GM12878 (cell line): ENCODE measurements around the gene SRRM5. TPM values are rescaled to one million over a fixed set of nuclear protein-coding genes. Genes with fewer than 3 reads are reported as not detected.

Experiments
- EZH2 ChIP-seq: IDR thresholded peaks from 2 replicates; pipeline ENCODE4 v1.6.1; 2012; ENCODE audit warnings: low read depth, mild to moderate bottlenecking, control low read depth, inconsistent platforms, low read length, borderline replicate concordance; ENCODE audit not compliant: control insufficient read depth
- MTA2 ChIP-seq: fragments of 450-650 bp; IDR thresholded peaks from 2 replicates; pipeline ENCODE4 v1.6.1; 2016; ENCODE audit warnings: low read depth, mild to moderate bottlenecking, moderate library complexity
- NFXL1 ChIP-seq: fragments of 450-650 bp; IDR thresholded peaks from 2 replicates; pipeline ENCODE4 v1.6.1; 2017; ENCODE audit warnings: antibody characterized with exemption, mild to moderate bottlenecking, borderline replicate concordance
- POLR2AphosphoS2 ChIP-seq: IDR thresholded peaks from 2 replicates; pipeline ENCODE4 v1.6.1; 2011; ENCODE audit warnings: low read depth, mild to moderate bottlenecking, low read length, improper control_type of control experiment, moderate library complexity
- POLR2AphosphoS5 ChIP-seq: IDR thresholded peaks from 2 replicates; pipeline ENCODE4 v1.6.1; 2011; ENCODE audit warnings: mild to moderate bottlenecking, low read length, inconsistent platforms
- SUPT20H ChIP-seq: IDR thresholded peaks from 2 replicates; pipeline ENCODE4 v1.6.1; 2011; ENCODE audit warnings: low read depth, mild to moderate bottlenecking, low read length, moderate library complexity, borderline replicate concordance; ENCODE audit not compliant: control insufficient read depth
- TCF3 ChIP-seq: IDR thresholded peaks from 2 replicates; pipeline ENCODE4 v1.6.1; 2012; ENCODE audit warnings: low read depth, mild to moderate bottlenecking, low read length, borderline replicate concordance; ENCODE audit not compliant: insufficient read depth
- YBX1 ChIP-seq: fragments of 450-650 bp; IDR thresholded peaks from 2 replicates; pipeline ENCODE4 v1.6.1; 2016; ENCODE audit warnings: antibody characterized with exemption
- polyA plus RNA-seq, 11 experiments: library from polyadenylated mRNA; depleted of rRNA in 4 of 11; unstranded in 6 of 11; stranded (reverse) in 5 of 11; fragments of >200 nt; fragmentation: Nextera tagmentation in 4 of 11; fragmentation: Illumina TruSeq in 1 of 11; extraction: Ambion mirVana in 4 of 11; extraction: Trizol in 1 of 11; gene quantifications; 1 replicate in 1 of 11; 2 replicates in 10 of 11; pipeline versions ENCODE4 v1.2.1 to v1.2.3, GENCODE V29; 2011 to 2016; ENCODE audit warnings: inconsistent platforms in 2 of 11, missing spikeins in 2 of 11, low read depth in 1 of 11
- total RNA-seq, 4 experiments: library from RNA; depleted of rRNA in 3 of 4; stranded (reverse); fragments of >200 nt in 3 of 4; fragmentation: Illumina TruSeq in 1 of 4; extraction: Trizol in 1 of 4; gene quantifications; 2 replicates each; pipeline versions ENCODE4 v1.2.1 to v1.2.3, GENCODE V29; 2013 to 2021
- TF ChIP-seq, protein P1 (sequence below): fragments of 450-650 bp; IDR thresholded peaks from 2 replicates; pipeline ENCODE4 v1.6.1; 2016; ENCODE audit warnings: mild to moderate bottlenecking, moderate library complexity, borderline replicate concordance
- TF ChIP-seq, protein P2 (sequence below): fragments of 150-350 bp; IDR thresholded peaks from 2 replicates; pipeline ENCODE4 v1.6.1; 2016; ENCODE audit warnings: low read depth, low read length
- TF ChIP-seq, protein P3 (sequence below): fragments of 450-650 bp; formaldehyde crosslinking; IDR thresholded peaks from 2 replicates; pipeline ENCODE4 v1.4.0; 2022; ENCODE audit warnings: mild to moderate bottlenecking, moderate library complexity
- TF ChIP-seq, protein P4 (sequence below): fragments of 450-650 bp; IDR thresholded peaks from 2 replicates; pipeline ENCODE4 v1.6.1; 2016; ENCODE audit warnings: mild to moderate bottlenecking
- TF ChIP-seq, protein P5 (sequence below): fragments of 450-650 bp; IDR thresholded peaks from 2 replicates; pipeline ENCODE4 v1.6.1; 2017; ENCODE audit warnings: borderline replicate concordance
- TF ChIP-seq, protein P6 (sequence below): IDR thresholded peaks from 2 replicates; pipeline ENCODE4 v1.6.1; 2011; ENCODE audit warnings: low read depth, low read length, improper control_type of control experiment, borderline replicate concordance

SRRM5 gene
- total and polyA plus RNA-seq, 10 of the 15 experiments (the other 5 are each of a cell fraction or from before 2014, with no cell fraction given): 0.06 to 0.38 (median 0.24) TPM; not detected in 2

DNA sequence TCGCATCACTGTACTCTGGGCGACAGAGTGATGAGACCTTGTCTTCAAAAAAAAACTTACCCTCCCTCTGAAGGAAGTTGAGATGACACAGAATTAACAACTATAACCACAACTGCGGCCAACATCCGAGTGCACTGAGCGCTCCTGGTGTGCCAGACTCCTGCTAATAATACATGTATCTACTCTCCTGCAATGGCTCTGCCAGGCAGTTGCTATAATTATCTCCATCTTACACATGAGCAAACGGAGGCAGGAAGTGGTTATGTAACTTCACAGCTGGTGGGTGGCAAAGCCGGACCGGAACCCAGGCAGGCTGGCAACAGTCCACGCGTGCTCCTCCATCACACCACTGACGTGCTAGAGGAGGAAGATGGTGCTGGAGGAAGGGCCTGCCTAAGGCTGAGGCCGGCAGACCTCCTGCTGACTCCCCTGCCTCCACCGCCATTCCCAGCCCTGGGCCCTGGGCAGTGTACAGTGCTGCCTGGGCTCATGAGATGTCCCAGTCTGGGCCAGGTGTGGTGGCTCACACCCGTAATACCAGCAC lies 49.1 kb upstream of the SRRM5 start (continued):
- TF ChIP-seq, protein P1, sequence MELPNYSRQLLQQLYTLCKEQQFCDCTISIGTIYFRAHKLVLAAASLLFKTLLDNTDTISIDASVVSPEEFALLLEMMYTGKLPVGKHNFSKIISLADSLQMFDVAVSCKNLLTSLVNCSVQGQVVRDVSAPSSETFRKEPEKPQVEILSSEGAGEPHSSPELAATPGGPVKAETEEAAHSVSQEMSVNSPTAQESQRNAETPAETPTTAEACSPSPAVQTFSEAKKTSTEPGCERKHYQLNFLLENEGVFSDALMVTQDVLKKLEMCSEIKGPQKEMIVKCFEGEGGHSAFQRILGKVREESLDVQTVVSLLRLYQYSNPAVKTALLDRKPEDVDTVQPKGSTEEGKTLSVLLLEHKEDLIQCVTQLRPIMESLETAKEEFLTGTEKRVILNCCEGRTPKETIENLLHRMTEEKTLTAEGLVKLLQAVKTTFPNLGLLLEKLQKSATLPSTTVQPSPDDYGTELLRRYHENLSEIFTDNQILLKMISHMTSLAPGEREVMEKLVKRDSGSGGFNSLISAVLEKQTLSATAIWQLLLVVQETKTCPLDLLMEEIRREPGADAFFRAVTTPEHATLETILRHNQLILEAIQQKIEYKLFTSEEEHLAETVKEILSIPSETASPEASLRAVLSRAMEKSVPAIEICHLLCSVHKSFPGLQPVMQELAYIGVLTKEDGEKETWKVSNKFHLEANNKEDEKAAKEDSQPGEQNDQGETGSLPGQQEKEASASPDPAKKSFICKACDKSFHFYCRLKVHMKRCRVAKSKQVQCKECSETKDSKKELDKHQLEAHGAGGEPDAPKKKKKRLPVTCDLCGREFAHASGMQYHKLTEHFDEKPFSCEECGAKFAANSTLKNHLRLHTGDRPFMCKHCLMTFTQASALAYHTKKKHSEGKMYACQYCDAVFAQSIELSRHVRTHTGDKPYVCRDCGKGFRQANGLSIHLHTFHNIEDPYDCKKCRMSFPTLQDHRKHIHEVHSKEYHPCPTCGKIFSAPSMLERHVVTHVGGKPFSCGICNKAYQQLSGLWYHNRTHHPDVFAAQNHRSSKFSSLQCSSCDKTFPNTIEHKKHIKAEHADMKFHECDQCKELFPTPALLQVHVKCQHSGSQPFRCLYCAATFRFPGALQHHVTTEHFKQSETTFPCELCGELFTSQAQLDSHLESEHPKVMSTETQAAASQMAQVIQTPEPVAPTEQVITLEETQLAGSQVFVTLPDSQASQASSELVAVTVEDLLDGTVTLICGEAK: no peak; the same call in 1 of the 2 replicates
- TF ChIP-seq TCF3 (peak; percentile 20; the same call in 1 of the 2 replicates), YBX1 (no peak), MTA2 (peak; percentile 62; the same call in 1 of the 2 replicates), EZH2 (no peak), NFXL1 (no peak), SUPT20H (no peak), POLR2AphosphoS2 (no peak), POLR2AphosphoS5 (no peak)
- TF ChIP-seq, protein P2, sequence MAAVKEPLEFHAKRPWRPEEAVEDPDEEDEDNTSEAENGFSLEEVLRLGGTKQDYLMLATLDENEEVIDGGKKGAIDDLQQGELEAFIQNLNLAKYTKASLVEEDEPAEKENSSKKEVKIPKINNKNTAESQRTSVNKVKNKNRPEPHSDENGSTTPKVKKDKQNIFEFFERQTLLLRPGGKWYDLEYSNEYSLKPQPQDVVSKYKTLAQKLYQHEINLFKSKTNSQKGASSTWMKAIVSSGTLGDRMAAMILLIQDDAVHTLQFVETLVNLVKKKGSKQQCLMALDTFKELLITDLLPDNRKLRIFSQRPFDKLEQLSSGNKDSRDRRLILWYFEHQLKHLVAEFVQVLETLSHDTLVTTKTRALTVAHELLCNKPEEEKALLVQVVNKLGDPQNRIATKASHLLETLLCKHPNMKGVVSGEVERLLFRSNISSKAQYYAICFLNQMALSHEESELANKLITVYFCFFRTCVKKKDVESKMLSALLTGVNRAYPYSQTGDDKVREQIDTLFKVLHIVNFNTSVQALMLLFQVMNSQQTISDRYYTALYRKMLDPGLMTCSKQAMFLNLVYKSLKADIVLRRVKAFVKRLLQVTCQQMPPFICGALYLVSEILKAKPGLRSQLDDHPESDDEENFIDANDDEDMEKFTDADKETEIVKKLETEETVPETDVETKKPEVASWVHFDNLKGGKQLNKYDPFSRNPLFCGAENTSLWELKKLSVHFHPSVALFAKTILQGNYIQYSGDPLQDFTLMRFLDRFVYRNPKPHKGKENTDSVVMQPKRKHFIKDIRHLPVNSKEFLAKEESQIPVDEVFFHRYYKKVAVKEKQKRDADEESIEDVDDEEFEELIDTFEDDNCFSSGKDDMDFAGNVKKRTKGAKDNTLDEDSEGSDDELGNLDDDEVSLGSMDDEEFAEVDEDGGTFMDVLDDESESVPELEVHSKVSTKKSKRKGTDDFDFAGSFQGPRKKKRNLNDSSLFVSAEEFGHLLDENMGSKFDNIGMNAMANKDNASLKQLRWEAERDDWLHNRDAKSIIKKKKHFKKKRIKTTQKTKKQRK: no peak
- TF ChIP-seq, protein P3, sequence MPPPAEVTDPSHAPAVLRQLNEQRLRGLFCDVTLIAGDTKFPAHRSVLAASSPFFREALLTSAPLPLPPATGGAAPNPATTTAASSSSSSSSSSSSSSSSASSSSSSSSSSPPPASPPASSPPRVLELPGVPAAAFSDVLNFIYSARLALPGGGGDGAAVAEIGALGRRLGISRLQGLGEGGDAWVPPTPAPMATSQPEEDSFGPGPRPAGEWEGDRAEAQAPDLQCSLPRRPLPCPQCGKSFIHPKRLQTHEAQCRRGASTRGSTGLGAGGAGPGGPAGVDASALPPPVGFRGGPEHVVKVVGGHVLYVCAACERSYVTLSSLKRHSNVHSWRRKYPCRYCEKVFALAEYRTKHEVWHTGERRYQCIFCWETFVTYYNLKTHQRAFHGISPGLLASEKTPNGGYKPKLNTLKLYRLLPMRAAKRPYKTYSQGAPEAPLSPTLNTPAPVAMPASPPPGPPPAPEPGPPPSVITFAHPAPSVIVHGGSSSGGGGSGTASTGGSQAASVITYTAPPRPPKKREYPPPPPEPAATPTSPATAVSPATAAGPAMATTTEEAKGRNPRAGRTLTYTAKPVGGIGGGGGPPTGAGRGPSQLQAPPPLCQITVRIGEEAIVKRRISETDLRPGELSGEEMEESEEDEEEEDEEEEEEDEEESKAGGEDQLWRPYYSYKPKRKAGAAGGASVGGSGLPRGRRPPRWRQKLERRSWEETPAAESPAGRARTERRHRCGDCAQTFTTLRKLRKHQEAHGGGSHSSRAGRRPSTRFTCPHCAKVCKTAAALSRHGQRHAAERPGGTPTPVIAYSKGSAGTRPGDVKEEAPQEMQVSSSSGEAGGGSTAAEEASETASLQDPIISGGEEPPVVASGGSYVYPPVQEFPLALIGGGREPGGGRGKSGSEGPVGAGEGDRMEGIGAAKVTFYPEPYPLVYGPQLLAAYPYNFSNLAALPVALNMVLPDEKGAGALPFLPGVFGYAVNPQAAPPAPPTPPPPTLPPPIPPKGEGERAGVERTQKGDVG: no peak
- TF ChIP-seq, protein P4, sequence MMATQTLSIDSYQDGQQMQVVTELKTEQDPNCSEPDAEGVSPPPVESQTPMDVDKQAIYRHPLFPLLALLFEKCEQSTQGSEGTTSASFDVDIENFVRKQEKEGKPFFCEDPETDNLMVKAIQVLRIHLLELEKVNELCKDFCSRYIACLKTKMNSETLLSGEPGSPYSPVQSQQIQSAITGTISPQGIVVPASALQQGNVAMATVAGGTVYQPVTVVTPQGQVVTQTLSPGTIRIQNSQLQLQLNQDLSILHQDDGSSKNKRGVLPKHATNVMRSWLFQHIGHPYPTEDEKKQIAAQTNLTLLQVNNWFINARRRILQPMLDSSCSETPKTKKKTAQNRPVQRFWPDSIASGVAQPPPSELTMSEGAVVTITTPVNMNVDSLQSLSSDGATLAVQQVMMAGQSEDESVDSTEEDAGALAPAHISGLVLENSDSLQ: no peak
- TF ChIP-seq, protein P5, sequence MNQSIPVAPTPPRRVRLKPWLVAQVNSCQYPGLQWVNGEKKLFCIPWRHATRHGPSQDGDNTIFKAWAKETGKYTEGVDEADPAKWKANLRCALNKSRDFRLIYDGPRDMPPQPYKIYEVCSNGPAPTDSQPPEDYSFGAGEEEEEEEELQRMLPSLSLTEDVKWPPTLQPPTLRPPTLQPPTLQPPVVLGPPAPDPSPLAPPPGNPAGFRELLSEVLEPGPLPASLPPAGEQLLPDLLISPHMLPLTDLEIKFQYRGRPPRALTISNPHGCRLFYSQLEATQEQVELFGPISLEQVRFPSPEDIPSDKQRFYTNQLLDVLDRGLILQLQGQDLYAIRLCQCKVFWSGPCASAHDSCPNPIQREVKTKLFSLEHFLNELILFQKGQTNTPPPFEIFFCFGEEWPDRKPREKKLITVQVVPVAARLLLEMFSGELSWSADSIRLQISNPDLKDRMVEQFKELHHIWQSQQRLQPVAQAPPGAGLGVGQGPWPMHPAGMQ: no peak
- TF ChIP-seq, protein P6, sequence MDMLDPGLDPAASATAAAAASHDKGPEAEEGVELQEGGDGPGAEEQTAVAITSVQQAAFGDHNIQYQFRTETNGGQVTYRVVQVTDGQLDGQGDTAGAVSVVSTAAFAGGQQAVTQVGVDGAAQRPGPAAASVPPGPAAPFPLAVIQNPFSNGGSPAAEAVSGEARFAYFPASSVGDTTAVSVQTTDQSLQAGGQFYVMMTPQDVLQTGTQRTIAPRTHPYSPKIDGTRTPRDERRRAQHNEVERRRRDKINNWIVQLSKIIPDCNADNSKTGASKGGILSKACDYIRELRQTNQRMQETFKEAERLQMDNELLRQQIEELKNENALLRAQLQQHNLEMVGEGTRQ: no peak
